Erythroblast (primary cell): ENCODE data around the gene NR3C1.

Experiments
- DNase-seq, 2 experiments: peaks; one replicate each; lab custom pipeline; 2025; lab: John Stamatoyannopoulos, UW
- GATA1 ChIP-seq: IDR thresholded peaks from 2 replicates; pipeline ENCODE4 v1.6.1; 2011; ENCODE audit warnings: low read depth, mild to moderate bottlenecking, control low read depth, low read length, moderate library complexity
- POLR2A ChIP-seq: IDR thresholded peaks from 2 replicates; pipeline ENCODE4 v1.6.1; 2011; ENCODE audit warnings: mild to moderate bottlenecking, low read length

The NR3C1 gene

GRCh38 chr5:143262393-143263174, 140.9 kb downstream of the NR3C1 start:
- DNase-seq = peak in 1 of 2 experiments; percentile 11
- no peak for TF ChIP-seq GATA1
- no peak for TF ChIP-seq POLR2A

DNA sequence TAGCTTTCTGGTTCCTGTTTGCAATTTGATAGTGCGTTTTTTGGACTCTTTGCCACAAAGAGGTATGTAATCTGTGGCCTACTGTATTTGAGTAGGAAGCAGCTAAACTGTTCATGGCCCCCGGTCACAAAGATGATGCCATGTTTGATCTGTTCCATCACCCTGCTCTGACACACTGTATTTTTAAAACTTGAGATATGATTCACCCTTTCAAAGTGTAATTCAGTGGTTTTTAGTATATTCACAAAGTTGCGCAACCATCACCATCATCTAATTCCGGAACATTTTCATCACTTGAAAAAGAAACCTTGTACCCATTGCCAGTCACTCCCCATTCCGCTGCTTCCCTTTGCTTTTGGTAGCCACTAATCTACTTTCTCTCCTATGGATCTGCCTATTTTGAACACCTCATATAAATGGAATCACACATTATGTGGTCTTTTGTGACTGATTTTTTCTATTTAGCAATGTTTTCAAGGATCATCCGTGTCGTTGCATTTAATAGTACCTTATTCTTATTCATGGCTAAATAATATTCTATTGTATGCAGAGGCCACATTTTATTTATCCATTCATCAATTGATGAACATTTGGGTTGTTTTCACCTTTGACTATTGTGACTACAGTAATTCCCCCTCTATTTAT, 141.6 kb downstream of the NR3C1 start:
- DNase-seq = no peak
- no peak for TF ChIP-seq POLR2A
- no peak for TF ChIP-seq GATA1

GRCh38 chr5:143259254-143259605, 144.3 kb downstream of the NR3C1 start:
- no peak for DNase-seq
- TF ChIP-seq GATA1 (no peak), POLR2A (no peak)

- no peak for DNase-seq
- TF ChIP-seq POLR2A (no peak), GATA1 (no peak)
These were observed 144.8 kb downstream of the NR3C1 start for GRCh38 chr5:143258559-143259253.

- DNase-seq = no peak
- TF ChIP-seq POLR2A (no peak), GATA1 (no peak)
These were observed 148.7 kb downstream of the NR3C1 start for GRCh38 chr5:143254819-143255218.

DNA sequence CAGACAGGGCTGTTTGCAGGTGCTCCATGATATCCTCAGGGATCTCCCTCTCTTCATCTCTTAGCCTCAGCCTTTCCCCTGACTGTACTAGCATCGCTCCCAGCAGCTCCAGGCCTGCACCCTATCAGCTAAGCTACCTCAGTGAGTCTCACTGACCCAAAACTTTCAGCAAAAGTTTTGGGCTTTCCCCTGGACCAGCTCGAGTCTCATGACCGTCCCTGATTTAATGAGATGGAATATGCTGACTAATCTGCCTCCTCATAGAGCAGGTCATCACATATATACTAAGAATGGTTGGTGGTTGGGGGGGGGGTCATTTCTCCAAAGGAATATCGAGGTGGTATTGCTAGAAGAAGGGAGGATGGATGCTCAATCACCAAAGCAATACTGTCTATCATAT, 151.5 kb downstream of the NR3C1 start:
- TF ChIP-seq POLR2A (no peak), GATA1 (no peak)
- no peak for DNase-seq

GRCh38 chr5:143251190-143251589, 152.3 kb downstream of the NR3C1 start:
- TF ChIP-seq GATA1 (no peak), POLR2A (no peak)
- DNase-seq = peak; percentile 13 to 22

- DNase-seq = no peak
- no peak for TF ChIP-seq GATA1
- TF ChIP-seq POLR2A = no peak
These were observed 153.6 kb downstream of the NR3C1 start for GRCh38 chr5:143249851-143250250.

GRCh38 chr5:143248822-143249579, 154.5 kb downstream of the NR3C1 start:
- TF ChIP-seq POLR2A = no peak
- no peak for TF ChIP-seq GATA1
- peak; percentile 78 to 82 for DNase-seq

DNA sequence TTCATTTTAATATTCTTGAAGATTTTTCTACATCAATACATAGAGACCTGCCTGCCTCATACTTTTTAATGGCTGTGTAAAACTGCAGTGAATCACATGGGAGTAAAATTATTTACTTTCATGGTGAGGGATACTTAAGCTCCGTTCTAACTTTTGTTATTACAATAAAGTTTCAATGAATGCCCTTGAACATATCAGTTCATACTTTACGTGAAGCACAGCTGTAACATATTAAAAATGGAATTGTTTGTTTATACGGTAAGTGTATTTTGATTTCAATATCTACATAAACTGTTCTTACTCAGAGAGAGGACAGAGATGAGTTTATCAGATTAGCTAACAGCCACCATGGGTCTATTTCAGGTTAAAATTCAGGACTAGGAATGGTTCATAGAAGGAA, 155.1 kb downstream of the NR3C1 start:
- TF ChIP-seq GATA1 (no peak), POLR2A (no peak)
- DNase-seq = no peak

- DNase-seq = no peak
- TF ChIP-seq POLR2A (no peak), GATA1 (no peak)
These were observed 156.2 kb downstream of the NR3C1 start for GRCh38 chr5:143247134-143247815.

DNA sequence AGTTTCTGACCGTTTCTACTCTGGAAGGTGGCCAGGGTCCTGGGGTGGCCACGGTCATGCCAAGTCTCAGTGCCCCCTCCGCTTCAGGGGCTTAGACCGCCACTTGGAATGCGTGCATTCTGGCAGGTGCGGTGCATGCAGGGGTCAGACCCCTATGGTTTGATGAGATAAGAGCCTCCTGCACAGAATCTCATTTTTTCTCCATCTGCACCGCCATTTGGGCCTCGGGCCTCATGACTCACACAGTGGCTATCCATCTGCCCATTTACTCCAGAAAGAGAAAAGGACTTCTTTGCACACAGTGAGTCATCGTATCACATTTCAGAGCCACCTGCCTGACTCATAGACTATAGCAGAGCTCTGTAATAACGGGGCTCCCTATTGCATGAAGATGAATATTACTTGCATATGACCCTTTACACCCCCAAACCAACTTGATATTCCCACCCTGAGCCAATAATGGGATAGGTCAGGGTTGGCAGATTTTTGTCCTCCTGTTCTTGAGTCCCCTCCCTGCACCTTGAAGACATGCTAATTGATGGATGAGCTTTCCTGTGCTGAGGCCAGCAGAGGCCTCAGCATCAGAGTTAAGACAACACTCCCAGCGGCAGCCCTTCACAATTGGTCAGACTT, 157.4 kb downstream of the NR3C1 start:
- peak; percentile 7 to 43 for DNase-seq
- TF ChIP-seq GATA1 (no peak), POLR2A (no peak)

GRCh38 chr5:143244990-143245389, 158.5 kb downstream of the NR3C1 start:
- no peak for DNase-seq
- TF ChIP-seq GATA1 (no peak), POLR2A (no peak)
